ENCODE measurements around the gene ARID1B.

The ARID1B gene

DNA sequence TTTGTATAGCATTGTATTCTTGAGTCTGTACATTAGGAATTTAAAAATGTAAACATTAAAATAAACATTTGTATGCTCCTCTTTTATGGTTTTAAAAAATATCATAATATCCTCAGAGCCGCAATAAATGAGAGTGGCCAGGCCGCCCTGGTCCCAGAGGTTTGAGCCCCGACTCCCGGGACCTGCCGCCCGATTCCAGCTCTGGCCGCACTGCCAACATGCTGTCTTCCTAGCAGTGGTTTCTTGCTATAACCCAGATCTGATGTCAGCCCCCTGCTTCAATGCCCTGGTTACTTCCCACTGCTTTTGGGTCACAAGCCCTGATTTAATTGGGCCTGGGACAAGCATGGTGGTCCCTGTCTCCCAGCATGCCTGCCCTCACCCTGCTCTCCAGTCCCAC is 5.4 kb upstream of the ARID1B start:
- TF ChIP-seq, protein P1, sequence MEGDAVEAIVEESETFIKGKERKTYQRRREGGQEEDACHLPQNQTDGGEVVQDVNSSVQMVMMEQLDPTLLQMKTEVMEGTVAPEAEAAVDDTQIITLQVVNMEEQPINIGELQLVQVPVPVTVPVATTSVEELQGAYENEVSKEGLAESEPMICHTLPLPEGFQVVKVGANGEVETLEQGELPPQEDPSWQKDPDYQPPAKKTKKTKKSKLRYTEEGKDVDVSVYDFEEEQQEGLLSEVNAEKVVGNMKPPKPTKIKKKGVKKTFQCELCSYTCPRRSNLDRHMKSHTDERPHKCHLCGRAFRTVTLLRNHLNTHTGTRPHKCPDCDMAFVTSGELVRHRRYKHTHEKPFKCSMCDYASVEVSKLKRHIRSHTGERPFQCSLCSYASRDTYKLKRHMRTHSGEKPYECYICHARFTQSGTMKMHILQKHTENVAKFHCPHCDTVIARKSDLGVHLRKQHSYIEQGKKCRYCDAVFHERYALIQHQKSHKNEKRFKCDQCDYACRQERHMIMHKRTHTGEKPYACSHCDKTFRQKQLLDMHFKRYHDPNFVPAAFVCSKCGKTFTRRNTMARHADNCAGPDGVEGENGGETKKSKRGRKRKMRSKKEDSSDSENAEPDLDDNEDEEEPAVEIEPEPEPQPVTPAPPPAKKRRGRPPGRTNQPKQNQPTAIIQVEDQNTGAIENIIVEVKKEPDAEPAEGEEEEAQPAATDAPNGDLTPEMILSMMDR (IDR thresholded peaks at IDR 0.05), result no peak
- H3K27me3 ChIP-seq (ENCODE audit: control insufficient read depth, insufficient read depth, low read length), result no peaks in the 10 kb centered on the region

DNA sequence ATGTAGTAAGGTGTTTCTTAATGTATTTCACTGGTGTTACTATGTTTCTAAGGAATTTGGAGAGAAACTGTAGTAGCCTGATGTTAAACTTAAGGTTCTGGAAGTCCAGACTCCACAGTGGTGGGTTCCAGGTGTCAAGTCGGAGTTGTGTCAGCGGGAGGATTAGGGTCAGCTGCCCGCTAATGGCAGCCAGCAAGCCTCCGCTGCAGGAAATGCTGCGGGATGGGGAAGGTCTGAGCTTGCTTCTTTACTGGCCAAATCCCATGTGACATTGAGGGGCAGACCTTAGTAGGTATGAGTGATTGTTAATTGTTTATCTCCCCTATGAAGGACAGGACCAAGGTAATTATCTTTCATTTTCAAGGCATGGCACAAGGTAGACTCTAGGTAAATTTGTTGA is 3.7 kb upstream of the ARID1B start:
- H3K27ac ChIP-seq, result no peak overlapping the region
- H3K27me3 ChIP-seq (ENCODE audit: control insufficient read depth, insufficient read depth, low read length), result no peaks in the 10 kb centered on the region
- no peak overlapping the region for H3K4me3 ChIP-seq (ENCODE audit: low read depth, low read length)

More for the DNA sequence above, 5.4 kb upstream of the ARID1B start:
- Histone ChIP-seq H3K4me3 (ENCODE audit: low read depth, low read length) (no peak overlapping the region), H2AFZ (no peak overlapping the region), H3K9ac (no peak overlapping the region), H3K4me2 (ENCODE audit: low read length) (no peak overlapping the region), H3K9me3 (ENCODE audit: control insufficient read depth, low read length) (no peaks in the 10 kb centered on the region), H3K36me3 (ENCODE audit: control insufficient read depth, insufficient read depth, low read length) (no peaks in the 10 kb centered on the region), H3K4me1 (no peaks in the 10 kb centered on the region), H3K27ac (no peak overlapping the region), H3K79me2 (peaks cover 5% of the 10 kb centered on the region)

DNA sequence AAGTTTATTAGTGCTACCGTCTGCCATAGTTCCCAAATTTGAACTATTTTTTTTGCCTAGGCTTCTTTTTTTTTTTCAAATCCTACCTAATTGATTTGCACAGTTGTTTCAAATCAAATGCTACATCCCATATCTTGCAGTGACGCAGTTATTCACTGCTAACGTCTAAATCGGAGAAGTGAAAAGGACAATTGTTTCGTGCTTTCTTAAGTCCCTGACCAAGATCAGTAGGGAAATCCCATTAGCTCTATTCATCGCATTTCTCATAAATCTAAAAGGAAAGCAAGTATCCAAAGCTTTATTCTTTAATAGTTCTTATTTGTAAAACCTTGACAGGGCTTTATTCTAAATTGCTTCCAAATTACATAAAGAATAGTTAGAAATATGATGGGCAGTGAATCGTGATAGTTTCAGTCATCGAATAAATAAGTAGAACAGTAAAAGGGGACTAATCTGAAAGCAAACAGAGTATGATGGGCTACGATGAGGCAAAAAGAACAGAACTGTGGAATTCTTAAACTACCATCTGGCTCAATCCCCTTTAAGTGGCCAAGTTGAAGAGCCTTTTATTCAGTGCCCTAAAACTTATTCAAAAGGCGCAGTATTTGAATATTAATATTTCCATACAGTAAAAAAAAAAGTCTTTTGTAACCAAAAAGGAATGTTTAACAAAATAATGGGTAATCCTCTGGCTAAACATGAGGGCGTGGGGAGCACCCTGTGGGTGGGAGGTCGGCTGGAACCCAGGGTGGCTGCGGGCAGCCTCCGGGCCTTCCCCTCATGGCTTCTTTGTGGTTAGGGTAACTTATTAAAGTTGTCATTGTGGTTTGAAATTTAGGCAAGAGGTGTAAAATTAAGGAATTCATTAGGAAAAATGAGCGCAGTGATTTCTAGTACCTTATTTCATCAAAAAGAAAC is 3.0 kb upstream of the ARID1B start:
- Histone ChIP-seq H3K4me2 (ENCODE audit: low read length) (no peak overlapping the region), H2AFZ (no peak overlapping the region), H3K36me3 (ENCODE audit: control insufficient read depth, insufficient read depth, low read length) (no peaks in the 10 kb centered on the region), H3K4me1 (no peaks in the 10 kb centered on the region), H3K9ac (no peak overlapping the region), H3K27me3 (ENCODE audit: control insufficient read depth, insufficient read depth, low read length) (no peaks in the 10 kb centered on the region), H3K4me3 (ENCODE audit: low read depth, low read length) (no peak overlapping the region), H3K79me2 (peaks cover 5% of the 10 kb centered on the region), H3K9me3 (ENCODE audit: control insufficient read depth, low read length) (no peaks in the 10 kb centered on the region), H3K27ac (no peak overlapping the region)
- TF ChIP-seq, protein P1 (IDR thresholded peaks at IDR 0.05), result no peak

More for the DNA sequence above, 3.7 kb upstream of the ARID1B start:
- Histone ChIP-seq H3K36me3 (ENCODE audit: control insufficient read depth, insufficient read depth, low read length) (no peaks in the 10 kb centered on the region), H3K4me2 (ENCODE audit: low read length) (no peak overlapping the region), H2AFZ (no peak overlapping the region), H3K9me3 (ENCODE audit: control insufficient read depth, low read length) (no peaks in the 10 kb centered on the region), H3K9ac (no peak overlapping the region), H3K79me2 (peaks cover 5% of the 10 kb centered on the region), H3K4me1 (no peaks in the 10 kb centered on the region)
- TF ChIP-seq, protein P1 (IDR thresholded peaks at IDR 0.05), result no peak

DNA sequence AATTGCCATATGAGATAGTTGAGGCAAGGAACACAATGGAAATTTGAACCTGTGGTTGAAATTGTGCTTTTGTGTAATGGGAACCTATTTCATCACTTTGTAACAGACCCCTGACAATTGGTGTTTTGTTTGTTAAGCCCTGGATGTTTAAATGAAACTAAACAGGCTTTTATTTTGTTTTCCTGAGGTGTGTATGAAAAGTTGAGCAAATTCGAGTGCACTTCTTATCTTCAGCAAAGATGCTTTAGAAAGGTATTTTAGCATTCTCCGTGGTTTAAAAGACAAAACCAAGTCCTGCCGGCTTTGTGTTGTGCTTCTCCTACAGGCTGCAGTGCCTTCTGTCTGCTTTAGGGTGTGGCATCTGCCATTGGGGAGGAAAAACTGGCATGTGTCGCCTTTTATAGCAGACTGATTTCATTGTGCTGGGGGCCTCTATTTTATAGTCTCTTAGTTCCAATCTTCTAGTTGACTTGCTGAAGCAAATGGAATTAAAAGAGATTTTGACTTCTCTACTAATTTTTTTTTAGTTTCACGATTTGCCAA is 2.2 kb upstream of the ARID1B start:
- peaks cover 3% of the 10 kb centered on the region for H3K79me2 ChIP-seq
- H3K27me3 ChIP-seq (ENCODE audit: control insufficient read depth, insufficient read depth, low read length), result no peaks in the 10 kb centered on the region
- no peaks in the 10 kb centered on the region for H3K36me3 ChIP-seq (ENCODE audit: control insufficient read depth, insufficient read depth, low read length)
- no peak overlapping the region for H3K4me2 ChIP-seq (ENCODE audit: low read length)
- no peak overlapping the region for H3K27ac ChIP-seq
- peak overlapping the region; percentile 13 for H2AFZ ChIP-seq
- no peak overlapping the region for H3K4me3 ChIP-seq (ENCODE audit: low read depth, low read length)
- H3K9ac ChIP-seq, result no peak overlapping the region
- TF ChIP-seq, protein P1 (IDR thresholded peaks at IDR 0.05), result no peak
- no peaks in the 10 kb centered on the region for H3K4me1 ChIP-seq
- H3K9me3 ChIP-seq (ENCODE audit: control insufficient read depth, low read length), result no peaks in the 10 kb centered on the region
